GM18858 (cell line): Measurements from ENCODE around the gene TNFRSF13B.

ENCODE experiments used
- ATAC-seq: cut with Tn5 transposase; IDR thresholded peaks from one replicate; pipeline ENCODE4 v1.9.1; 2021; ENCODE audit not compliant: unreplicated experiment

The TNFRSF13B gene

DNA sequence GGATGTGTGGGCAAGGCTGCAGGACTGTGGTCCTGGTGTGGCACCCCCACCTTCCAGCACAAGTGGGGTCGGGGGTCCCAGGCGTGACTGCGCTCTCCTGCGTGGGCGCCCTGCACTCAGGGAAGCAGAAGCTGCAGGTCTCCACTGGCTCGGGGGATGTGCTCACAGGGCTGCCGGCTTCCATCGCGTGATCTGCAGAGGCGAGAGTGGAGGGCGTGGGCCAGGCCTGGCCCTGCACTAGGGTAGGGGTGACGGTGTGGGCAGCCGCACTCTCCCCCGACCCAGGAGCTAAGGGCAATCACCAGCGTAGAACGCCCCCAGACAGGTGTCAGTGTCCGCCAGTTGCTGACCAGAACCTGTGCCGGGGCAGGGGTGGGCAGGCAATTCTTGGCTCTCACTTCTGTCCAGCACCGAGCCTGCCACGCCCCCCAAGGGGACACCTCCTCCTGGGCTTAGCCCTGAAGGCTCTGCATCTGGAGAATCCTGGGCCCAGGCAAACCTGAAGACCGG is 32.3 kb downstream of the TNFRSF13B start:
- ATAC-seq = no peak

DNA sequence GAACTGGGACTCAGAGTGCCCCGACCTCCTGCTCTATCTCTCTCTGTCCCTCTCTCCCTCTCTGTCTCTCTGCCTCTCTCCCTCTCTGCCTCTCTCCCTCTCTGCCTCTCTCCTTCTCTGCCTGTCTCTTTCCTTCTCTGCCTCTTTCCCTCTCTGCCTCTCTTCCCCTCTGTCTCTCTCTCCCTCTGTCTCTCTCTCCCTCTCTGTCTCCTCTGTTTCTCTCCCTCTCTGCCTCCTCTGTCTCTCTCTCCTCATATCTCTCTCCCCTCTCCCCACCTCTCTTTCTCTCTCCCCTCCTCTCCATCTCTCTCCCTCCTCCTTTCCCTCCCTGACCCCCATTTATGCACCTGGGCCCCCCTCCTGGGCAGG is 32.7 kb downstream of the TNFRSF13B start:
- ATAC-seq = no peak

- ATAC-seq = no peak
Observed at GRCh38 chr17:16938496-16939207, 33.3 kb downstream of the TNFRSF13B start.

DNA sequence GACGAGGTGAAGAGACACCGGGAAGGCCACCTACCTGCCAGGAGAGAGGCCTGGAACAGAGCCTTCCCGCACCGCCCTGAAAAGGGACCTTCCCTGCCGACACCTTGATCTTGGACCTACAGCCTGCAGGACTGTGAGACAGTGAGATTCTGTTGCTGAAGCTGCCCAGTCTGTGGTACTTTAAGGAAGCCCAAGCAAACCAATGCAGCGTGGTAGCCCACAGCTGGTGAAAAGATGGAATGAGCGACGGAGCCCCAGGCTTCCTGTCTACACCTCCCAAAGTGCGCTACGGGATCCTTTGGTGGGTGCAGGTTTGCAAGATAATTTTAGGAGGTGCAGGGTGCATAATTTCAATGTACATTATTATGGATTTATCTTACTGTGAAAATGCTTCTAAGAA is 33.9 kb downstream of the TNFRSF13B start:
- ATAC-seq = no peak

GRCh38 chr17:16937431-16937830 is 34.5 kb downstream of the TNFRSF13B start:
- no peak for ATAC-seq

GRCh38 chr17:16936536-16937310 is 35.2 kb downstream of the TNFRSF13B start:
- ATAC-seq = no peak

DNA sequence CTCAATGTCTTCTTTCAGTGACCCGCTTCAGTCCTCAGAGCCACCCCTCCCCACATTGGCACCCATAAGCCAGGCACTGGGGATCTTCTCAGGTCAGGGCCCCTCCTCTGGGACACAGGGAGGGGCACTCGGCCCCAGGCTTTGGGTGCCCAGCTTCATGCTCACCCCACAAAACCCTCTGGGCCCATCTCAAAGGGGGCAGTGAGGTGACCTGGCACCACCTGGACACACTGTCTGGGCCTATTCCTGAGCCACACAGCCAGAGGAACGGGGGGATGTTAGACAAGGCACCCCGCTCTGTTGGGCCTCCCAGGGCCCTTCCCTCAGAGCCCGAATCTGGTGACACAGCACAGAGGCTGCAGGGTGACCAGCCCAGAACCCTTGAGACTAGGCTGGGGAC is 36.1 kb downstream of the TNFRSF13B start:
- no peak for ATAC-seq

DNA sequence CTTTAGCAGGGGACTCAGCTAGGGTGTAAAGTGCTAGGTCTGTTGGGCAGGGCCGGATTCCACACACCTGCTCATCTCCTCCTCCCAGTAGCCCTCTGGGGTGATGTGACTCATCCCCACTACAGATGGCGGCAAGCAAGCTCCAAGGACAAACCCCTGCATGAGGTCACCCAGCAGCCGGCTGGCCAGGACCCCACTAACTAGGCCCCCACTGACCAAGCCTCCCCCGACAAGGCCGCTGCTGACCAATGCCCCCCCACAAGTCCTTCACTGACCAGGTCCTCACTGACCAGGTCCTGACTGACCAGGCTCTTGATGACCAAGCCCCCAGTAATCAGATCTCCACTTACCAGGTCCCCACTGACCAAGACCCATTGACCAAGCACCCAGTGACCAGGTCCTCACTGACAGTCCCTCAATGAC is 36.7 kb downstream of the TNFRSF13B start:
- ATAC-seq = no peak

- no peak for ATAC-seq
Observed at GRCh38 chr17:16934836-16935235, 37.1 kb downstream of the TNFRSF13B start.

DNA sequence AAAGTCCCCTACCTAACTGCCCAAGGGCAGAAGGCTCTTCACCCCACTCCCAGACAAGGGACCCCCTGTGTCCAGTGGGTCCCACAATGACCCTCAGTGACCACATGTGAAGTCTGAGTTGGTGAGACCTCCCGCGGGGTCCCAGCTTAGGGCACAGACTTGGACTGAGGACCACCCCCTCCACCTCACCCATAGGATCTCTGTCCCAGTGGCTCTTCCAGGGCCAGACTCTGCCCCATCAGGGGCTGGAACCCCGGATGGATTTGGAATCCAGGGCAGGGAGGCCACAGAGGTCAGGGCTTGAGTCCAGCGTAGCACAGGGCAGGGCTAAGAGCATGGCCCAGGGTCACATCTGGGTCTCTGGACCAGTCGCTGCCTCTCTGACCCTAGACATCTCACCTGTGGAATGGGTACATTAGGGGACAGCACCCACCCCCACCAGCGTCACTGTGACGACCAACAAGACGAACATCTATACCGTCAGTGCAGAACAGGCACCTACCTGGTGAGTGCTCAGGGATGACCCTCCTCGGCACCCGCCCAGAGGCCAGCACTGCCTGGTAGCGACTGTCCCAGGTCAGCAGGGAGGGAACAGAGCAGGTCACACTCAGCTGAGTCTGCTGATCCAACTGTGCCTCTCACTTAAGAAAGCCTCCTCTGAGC is 37.7 kb downstream of the TNFRSF13B start:
- no peak for ATAC-seq

- ATAC-seq = no peak
Observed at GRCh38 chr17:16933317-16934132, 38.4 kb downstream of the TNFRSF13B start.

- no peak for ATAC-seq
Observed at GRCh38 chr17:16932611-16933010, 39.3 kb downstream of the TNFRSF13B start.

- no peak for ATAC-seq
Observed at GRCh38 chr17:16932156-16932555, 39.8 kb downstream of the TNFRSF13B start.

DNA sequence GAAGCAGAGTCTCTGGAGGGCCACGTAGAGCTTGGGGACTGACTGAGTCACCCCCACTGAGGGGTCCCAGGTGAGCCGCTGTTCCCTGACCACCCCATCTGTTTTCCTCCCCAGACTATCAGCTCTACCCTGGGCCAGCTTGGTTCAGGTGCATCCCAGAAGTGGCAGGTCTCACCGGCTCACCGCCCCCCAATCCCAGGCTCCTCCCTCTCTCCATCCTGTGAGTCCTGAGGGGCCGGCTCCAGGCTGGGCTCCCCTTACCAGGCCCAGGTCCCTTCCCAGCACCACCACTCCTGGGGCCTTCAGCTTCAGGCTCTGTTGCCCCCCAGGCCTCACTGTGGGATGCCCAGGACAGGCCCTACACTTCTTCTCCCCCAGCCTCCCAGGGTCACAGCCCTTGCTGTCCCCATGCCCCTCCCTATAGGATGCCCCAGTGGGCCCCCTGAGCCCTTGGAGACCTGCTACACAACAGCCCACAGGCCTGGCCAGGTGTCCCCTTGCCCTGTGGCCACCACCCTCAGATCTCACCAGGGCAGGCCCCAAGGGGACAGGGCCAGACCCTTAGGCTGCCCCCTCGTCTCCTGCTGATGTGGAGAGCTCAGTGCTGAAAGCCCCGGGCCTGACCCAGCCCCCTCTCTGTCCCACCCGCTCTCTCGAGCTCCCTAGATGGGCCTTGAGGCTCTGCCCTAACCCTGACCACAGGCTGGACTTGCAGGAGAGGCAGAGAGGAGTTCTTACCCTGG is 40.4 kb downstream of the TNFRSF13B start:
- no peak for ATAC-seq

GRCh38 chr17:16930571-16931317 is 41.2 kb downstream of the TNFRSF13B start:
- ATAC-seq = no peak

GRCh38 chr17:16929757-16930520 is 42.0 kb downstream of the TNFRSF13B start:
- ATAC-seq = no peak

DNA sequence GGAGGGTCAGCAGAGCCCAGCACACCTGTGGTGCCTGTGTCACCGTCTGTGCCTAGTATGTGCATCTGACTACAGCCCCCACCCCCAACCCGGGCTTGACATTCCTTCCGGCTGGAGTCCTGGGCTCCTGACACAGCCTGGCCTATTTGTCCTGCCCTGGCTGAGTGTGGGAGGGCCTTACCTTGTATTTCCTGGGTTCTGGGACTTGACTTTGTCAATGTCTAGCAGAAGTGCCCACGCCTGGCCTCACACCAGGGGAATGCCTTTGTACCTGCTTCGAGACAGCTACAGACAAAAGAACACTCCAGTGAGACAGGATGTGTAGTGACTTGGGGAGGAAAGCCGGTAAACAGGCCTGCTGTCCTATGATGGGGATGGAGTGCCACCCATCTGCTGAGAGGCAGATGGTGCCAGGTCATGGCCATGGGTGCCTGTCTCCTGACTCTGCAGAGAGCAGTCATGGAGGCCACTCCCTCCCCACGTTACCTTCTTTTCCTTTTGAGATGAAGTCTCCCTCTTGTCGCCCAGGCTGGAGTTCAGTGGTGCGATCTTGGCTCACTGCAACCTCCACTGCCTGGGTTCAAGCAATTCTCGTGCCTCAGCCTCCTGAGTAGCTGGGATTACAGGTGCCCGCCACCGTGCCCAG is 42.8 kb downstream of the TNFRSF13B start:
- ATAC-seq = no peak

- ATAC-seq = no peak
Observed at GRCh38 chr17:16928406-16929034, 43.4 kb downstream of the TNFRSF13B start.
